H9 (cell line): Measurements from ENCODE around the gene FBXO11. TPM values are rescaled to one million over a fixed set of nuclear protein-coding genes. Genes with fewer than 3 reads are reported as not detected.

Source experiments
- DNase-seq: peaks from one replicate; pipeline ENCODE4 v3.0.0-alpha.2; 2017
- H2AFZ ChIP-seq: one replicate; pipeline ENCODE4 v1.6.1; 2013; ENCODE audit warnings: mild to moderate bottlenecking, low read length, control low read depth, moderate library complexity
- H2AK5ac ChIP-seq: 2 replicates; pipeline ENCODE4 v1.6.1; 2013; ENCODE audit warnings: low read length, control low read depth, mixed read lengths; ENCODE audit not compliant: insufficient read length
- H2BK120ac ChIP-seq: one replicate; pipeline ENCODE4 v1.6.1; 2013; ENCODE audit warnings: low read depth, mild to moderate bottlenecking, low read length, control low read depth, inconsistent platforms; ENCODE audit not compliant: poor library complexity, severe bottlenecking
- H2BK12ac ChIP-seq: 2 replicates; pipeline ENCODE4 v1.6.1; 2013; ENCODE audit warnings: low read length, control low read depth, mixed read lengths, low read depth; ENCODE audit not compliant: insufficient read length
- H2BK15ac ChIP-seq: 2 replicates; pipeline ENCODE4 v1.6.1; 2013; ENCODE audit warnings: low read depth, low read length, control low read depth
- H2BK20ac ChIP-seq: one replicate; pipeline ENCODE4 v1.6.1; 2013; ENCODE audit warnings: low read depth, mild to moderate bottlenecking, low read length, control low read depth, inconsistent platforms; ENCODE audit not compliant: poor library complexity, severe bottlenecking
- H2BK5ac ChIP-seq: 2 replicates; pipeline ENCODE4 v1.6.1; 2013; ENCODE audit warnings: low read length, control low read depth, mixed read lengths; ENCODE audit not compliant: insufficient read length
- H3K14ac ChIP-seq: 2 replicates; pipeline ENCODE4 v1.6.1; 2013; ENCODE audit warnings: low read length, control low read depth; ENCODE audit not compliant: insufficient read depth
- H3K18ac ChIP-seq: 2 replicates; pipeline ENCODE4 v1.6.1; 2013; ENCODE audit warnings: low read depth, mild to moderate bottlenecking, mixed read lengths, low read length, control low read depth; ENCODE audit not compliant: insufficient read length
- H3K23ac ChIP-seq: 2 replicates; pipeline ENCODE4 v1.6.1; 2013; ENCODE audit warnings: low read length, control low read depth, mixed read lengths, low read depth; ENCODE audit not compliant: insufficient read length
- H3K23me2 ChIP-seq: 2 replicates; pipeline ENCODE4 v1.6.1; 2013; ENCODE audit warnings: low read depth, mild to moderate bottlenecking, mixed read lengths, low read length, control low read depth; ENCODE audit not compliant: insufficient read length, poor library complexity, severe bottlenecking
- H3K27ac ChIP-seq: 2 replicates; pipeline ENCODE4 v1.5.1; 2013; ENCODE audit warnings: low read length, control low read depth, mixed read lengths, low read depth; ENCODE audit not compliant: insufficient read length
- H3K27me3 ChIP-seq: 2 replicates; pipeline ENCODE4 v1.6.1; 2013; ENCODE audit warnings: low read length, control low read depth, inconsistent platforms; ENCODE audit not compliant: insufficient read depth
- H3K4ac ChIP-seq: 2 replicates; pipeline ENCODE4 v1.6.1; 2013; ENCODE audit warnings: low read depth, mild to moderate bottlenecking, control low read depth, inconsistent platforms, low read length, moderate library complexity
- H3K4me1 ChIP-seq: 2 replicates; pipeline ENCODE4 v1.6.1; 2013; ENCODE audit warnings: low read length, control low read depth, inconsistent platforms; ENCODE audit not compliant: insufficient read depth
- H3K4me2 ChIP-seq: 2 replicates; pipeline ENCODE4 v1.6.1; 2013; ENCODE audit warnings: low read length, control low read depth, mixed read lengths; ENCODE audit not compliant: insufficient read length, insufficient read depth
- H3K56ac ChIP-seq: 2 replicates; pipeline ENCODE4 v1.6.1; 2013; ENCODE audit warnings: low read depth, mild to moderate bottlenecking, mixed read lengths, low read length, control low read depth; ENCODE audit not compliant: insufficient read length
- H3K79me1 ChIP-seq: 2 replicates; pipeline ENCODE4 v1.6.1; 2013; ENCODE audit warnings: low read depth, mild to moderate bottlenecking, moderate library complexity, low read length, control low read depth, inconsistent platforms; ENCODE audit not compliant: insufficient read depth, poor library complexity, severe bottlenecking
- H3K79me2 ChIP-seq: 2 replicates; pipeline ENCODE4 v1.6.1; 2013; ENCODE audit warnings: low read length, control low read depth, inconsistent platforms; ENCODE audit not compliant: insufficient read depth
- H3K9ac ChIP-seq: 2 replicates; pipeline ENCODE4 v1.6.1; 2013; ENCODE audit warnings: low read length, control low read depth, mixed read lengths; ENCODE audit not compliant: insufficient read length; ENCODE audit errors: extremely low read depth
- H3K9me3 ChIP-seq: one replicate; pipeline ENCODE4 v1.6.1; 2013; ENCODE audit warnings: low read depth, low read length, inconsistent platforms; ENCODE audit not compliant: control insufficient read depth
- H3T11ph ChIP-seq: one replicate; pipeline ENCODE4 v1.6.1; 2013; ENCODE audit warnings: mild to moderate bottlenecking, low read length, control low read depth, inconsistent platforms
- H4K20me1 ChIP-seq: one replicate; pipeline ENCODE4 v1.6.1; 2013; ENCODE audit not compliant: control insufficient read depth, insufficient read length, insufficient read depth
- H4K5ac ChIP-seq: 2 replicates; pipeline ENCODE4 v1.6.1; 2013; ENCODE audit warnings: low read depth, mild to moderate bottlenecking, mixed read lengths, low read length, control low read depth; ENCODE audit not compliant: insufficient read length
- H4K8ac ChIP-seq: replicated peaks from 2 replicates; pipeline ENCODE4 v1.6.1; 2013; ENCODE audit warnings: low read length, control low read depth, mixed read lengths, low read depth; ENCODE audit not compliant: insufficient read length
- H4K91ac ChIP-seq: 2 replicates; pipeline ENCODE4 v1.6.1; 2013; ENCODE audit warnings: low read depth, mild to moderate bottlenecking, moderate library complexity, mixed read lengths, low read length, control low read depth; ENCODE audit not compliant: insufficient read length
- H3K27ac Mint-ChIP-seq, 3 experiments: 2 replicates in 2 of 3; 3 replicates in 1 of 3; pipeline ENCODE4 v1.8.0; 2020 to 2021; ENCODE audit warnings: mixed read lengths in 3 of 3, mild to moderate bottlenecking in 1 of 3, moderate library complexity in 1 of 3
- H3K27me3 Mint-ChIP-seq: 2 replicates; pipeline ENCODE4 v1.8.0; 2021; ENCODE audit warnings: low read depth, mild to moderate bottlenecking, moderate library complexity, mixed read lengths
- H3K36me3 Mint-ChIP-seq, 3 experiments: 2 replicates in 2 of 3; 3 replicates in 1 of 3; pipeline ENCODE4 v1.8.0; 2020 to 2021; ENCODE audit warnings: low read depth in 3 of 3, mixed read lengths in 3 of 3; ENCODE audit not compliant: insufficient read depth in 1 of 3
- H3K4me1 Mint-ChIP-seq, 2 experiments: 2 replicates each; pipeline ENCODE4 v1.8.0; 2020; ENCODE audit warnings: mixed read lengths in 2 of 2
- H3K4me3 Mint-ChIP-seq, 2 experiments: 2 replicates in 1 of 2; 3 replicates in 1 of 2; pipeline ENCODE4 v1.8.0; 2020 to 2021; ENCODE audit warnings: mild to moderate bottlenecking in 2 of 2, mixed read lengths in 2 of 2, moderate library complexity in 1 of 2
- H3K9me3 Mint-ChIP-seq, 2 experiments: 2 replicates in 1 of 2; 3 replicates in 1 of 2; pipeline ENCODE4 v1.8.0; 2020; ENCODE audit warnings: mild to moderate bottlenecking in 2 of 2, mixed read lengths in 2 of 2, moderate library complexity in 1 of 2
- CTCF ChIP-seq: fragments of 200-600 bp; sonication (generic); conservative IDR thresholded peaks from 3 replicates; pipeline ENCODE4 v1.8.0; 2021; ENCODE audit warnings: antibody characterized with exemption, mild to moderate bottlenecking
- WGBS: extraction: QIAGEN DNeasy Blood & Tissue Kit; methylation state at CpG from one replicate; pipeline ENCODE4 v1.1.7; 2013; ENCODE audit warnings: missing lambda C conversion rate, low lambda C conversion rate, mixed read lengths; ENCODE audit not compliant: insufficient read length; ENCODE audit errors: extremely low coverage; 5-methylcytosine and 5-hydroxymethylcytosine counted together
- total RNA-seq: library from RNA; stranded (reverse); gene quantifications from 2 replicates; pipeline ENCODE4 v1.2.1, GENCODE V29; 2021

The FBXO11 gene
- total RNA-seq, 1 experiment from 2014 or later = 68.8 TPM

- Histone ChIP-seq H4K8ac (no peak overlapping the region), H3K9me3 (no peaks in the 10 kb centered on the region), H3K18ac (no peak overlapping the region), H3T11ph (no peak overlapping the region), H3K14ac (no peak overlapping the region), H2BK15ac (no peak overlapping the region), H3K23me2 (no peaks in the 10 kb centered on the region), H3K27ac (no peak overlapping the region), H2BK5ac (no peak overlapping the region), H4K5ac (no peak overlapping the region), H2AFZ (no peak overlapping the region), H3K79me1 (no peaks in the 10 kb centered on the region), H4K91ac (no peak overlapping the region), H2BK20ac (no peak overlapping the region), H3K27me3 (no peaks in the 10 kb centered on the region), H3K23ac (no peak overlapping the region), H2AK5ac (no peak overlapping the region), H3K4ac (no peak overlapping the region), H2BK120ac (no peak overlapping the region), H3K56ac (no peak overlapping the region), H3K4me1 (no peaks in the 10 kb centered on the region), H4K20me1 (no peaks in the 10 kb centered on the region), H3K4me2 (no peak overlapping the region), H3K79me2 (no peaks in the 10 kb centered on the region), H3K9ac (no peak overlapping the region), H2BK12ac (no peak overlapping the region)
- no peak overlapping the region for H3K4me3 Mint-ChIP-seq
- H3K4me1 Mint-ChIP-seq = no peaks in the 10 kb centered on the region
- no peak for DNase-seq
- WGBS = no CpG with 5 or more reads among the region's 9 CpGs
- no peaks in the 10 kb centered on the region for H3K36me3 Mint-ChIP-seq
- no peak for TF ChIP-seq CTCF
- no peak overlapping the region for H3K27ac Mint-ChIP-seq
- H3K27me3 Mint-ChIP-seq = no peaks in the 10 kb centered on the region
- no peaks in the 10 kb centered on the region for H3K9me3 Mint-ChIP-seq
Observed at GRCh38 chr2:47945046-47945781, 38.9 kb upstream of the FBXO11 start.
